Endothelial cell of umbilical vein (primary cell): ENCODE measurements around the gene FILIP1. TPM values are rescaled to one million over a fixed set of nuclear protein-coding genes. Genes with fewer than 3 reads are reported as not detected.

ENCODE experiments used
- BruUV-seq: library from RNA; stranded (reverse); fragments of 400-500 nt; replicated peaks from 2 replicates; lab custom pipeline; 2021; lab: Mats Ljungman, UMichigan
- CTCF ChIA-PET: fragments of 300-600, 350-600 bp; sonication (Branson Sonifier 250); formaldehyde crosslinking; loops from one replicate; lab custom pipeline; 2021; ENCODE audit warnings: antibody characterized with exemption, inconsistent platforms; lab: Charles Lee
- POLR2A ChIA-PET: fragments of 300-600, 350-600 bp; sonication (Branson Sonifier 250); formaldehyde crosslinking; loops from one replicate; lab custom pipeline; 2021; ENCODE audit warnings: antibody characterized with exemption, inconsistent platforms; lab: Charles Lee
- DNase-seq: peaks from one replicate; pipeline ENCODE4 v3.0.0-alpha.2; 2011; ENCODE audit warnings: low read depth, low spot score
- FAIRE-seq: peaks from 2 replicates; lab custom pipeline; 2011; peaks lifted over from hg19 to GRCh38; lab: Jason Lieb, UNC
- H2AFZ ChIP-seq: 2 replicates; pipeline ENCODE4 v1.6.0; 2012; ENCODE audit warnings: low read depth, low read length, control low read depth, inconsistent platforms
- H3K27ac ChIP-seq: 2 replicates; pipeline ENCODE4 v1.5.1; 2011; ENCODE audit warnings: low read depth, mild to moderate bottlenecking, control low read depth, low read length, moderate library complexity; ENCODE audit not compliant: insufficient read depth
- H3K27me3 ChIP-seq, 2 experiments: 2 replicates each; pipeline versions ENCODE4 v1.6.0 to v1.6.1; 2011; ENCODE audit warnings: low read length in 2 of 2, mixed read lengths in 1 of 2; ENCODE audit not compliant: control insufficient read depth in 2 of 2, insufficient read depth in 2 of 2
- H3K36me3 ChIP-seq, 2 experiments: 2 replicates in 1 of 2; 3 replicates in 1 of 2; pipeline ENCODE4 v1.5.1; 2011; ENCODE audit warnings: low read length in 2 of 2, mild to moderate bottlenecking in 1 of 2, moderate library complexity in 1 of 2; ENCODE audit not compliant: control insufficient read depth in 2 of 2, insufficient read depth in 2 of 2; ENCODE audit errors: extremely low read depth in 1 of 2
- H3K4me1 ChIP-seq: 3 replicates; pipeline ENCODE4 v1.5.1; 2011; ENCODE audit warnings: mild to moderate bottlenecking, low read length; ENCODE audit not compliant: control insufficient read depth, insufficient read depth; ENCODE audit errors: extremely low read depth
- H3K4me2 ChIP-seq: 2 replicates; pipeline ENCODE4 v1.6.1; 2011; ENCODE audit warnings: low read length, control low read depth, mixed read lengths; ENCODE audit not compliant: insufficient read depth
- H3K4me3 ChIP-seq, 3 experiments: fragments of 200-600 bp in 1 of 3; sonication (generic), shearing (Covaris generic) in 1 of 3; replicated peaks in 1 of 3; 2 replicates each; pipeline ENCODE4 v1.5.1; 2011 to 2016; ENCODE audit warnings: control low read depth in 3 of 3, low read length in 3 of 3, mild to moderate bottlenecking in 2 of 3, inconsistent platforms in 1 of 3, low read depth in 1 of 3, moderate library complexity in 1 of 3; ENCODE audit not compliant: insufficient read depth in 1 of 3
- H3K79me2 ChIP-seq: 2 replicates; pipeline ENCODE4 v1.6.0; 2012; ENCODE audit warnings: low read length, inconsistent platforms; ENCODE audit not compliant: control insufficient read depth, insufficient read depth
- H3K9ac ChIP-seq: replicated peaks from 2 replicates; pipeline ENCODE3; 2011; ENCODE audit warnings: low read length, control low read depth; ENCODE audit not compliant: insufficient read depth; ENCODE audit errors: extremely low read depth
- H3K9me1 ChIP-seq: replicated peaks from 3 replicates; pipeline ENCODE4 v1.6.0; 2011; ENCODE audit warnings: mild to moderate bottlenecking, low read length; ENCODE audit not compliant: control insufficient read depth, insufficient read depth; ENCODE audit errors: extremely low read depth
- H3K9me3 ChIP-seq: replicated peaks from 2 replicates; pipeline ENCODE4 v1.5.1; 2012; ENCODE audit warnings: low read length, inconsistent platforms; ENCODE audit not compliant: control insufficient read depth, insufficient read depth
- H4K20me1 ChIP-seq: replicated peaks from 2 replicates; pipeline ENCODE3; 2011; ENCODE audit warnings: mild to moderate bottlenecking, low read length; ENCODE audit not compliant: control insufficient read depth, insufficient read depth; ENCODE audit errors: extremely low read depth
- CTCF ChIP-seq, 2 donors: IDR thresholded peaks; 1 replicate in 1 of 2; 2 replicates in 1 of 2; pipeline ENCODE4 v1.5.1; 2011; ENCODE audit warnings: low read length in 2 of 2, mild to moderate bottlenecking in 2 of 2, moderate library complexity in 2 of 2, control low read depth in 1 of 2, inconsistent platforms in 1 of 2, low read depth in 1 of 2; ENCODE audit not compliant: insufficient read depth in 1 of 2; ENCODE audit errors: extremely low read depth in 1 of 2
- EZH2 ChIP-seq: IDR thresholded peaks from 2 replicates; pipeline ENCODE4 v1.6.1; 2012; ENCODE audit warnings: borderline replicate concordance, low read depth, mild to moderate bottlenecking, moderate library complexity, low read length, inconsistent platforms; ENCODE audit not compliant: severe bottlenecking
- FOS ChIP-seq: IDR thresholded peaks from 2 replicates; pipeline ENCODE4 v1.6.1; 2011; ENCODE audit warnings: mild to moderate bottlenecking, low read length, moderate library complexity, borderline replicate concordance; ENCODE audit not compliant: insufficient read depth
- GATA2 ChIP-seq: IDR thresholded peaks from 2 replicates; pipeline ENCODE4 v1.7.0; 2011; ENCODE audit warnings: low read depth, mild to moderate bottlenecking, moderate library complexity, mixed read lengths, low read length; ENCODE audit not compliant: insufficient read length, insufficient read depth
- JUN ChIP-seq: IDR thresholded peaks from 2 replicates; pipeline ENCODE4 v1.6.1; 2011; ENCODE audit warnings: borderline replicate concordance, low read depth; ENCODE audit not compliant: insufficient read length, insufficient read depth
- MAX ChIP-seq: IDR thresholded peaks from 2 replicates; pipeline ENCODE4 v1.6.1; 2011; ENCODE audit not compliant: insufficient read depth, insufficient read length
- MYC ChIP-seq: IDR thresholded peaks from one replicate; pipeline ENCODE4 v1.6.1; 2011; ENCODE audit warnings: mild to moderate bottlenecking, low read depth, low read length
- POLR2A ChIP-seq: IDR thresholded peaks from 2 replicates; pipeline ENCODE4 v1.6.1; 2012; ENCODE audit warnings: low read depth, mild to moderate bottlenecking, control low read depth, low read length
- POLR2AphosphoS5 ChIP-seq: IDR thresholded peaks from 2 replicates; pipeline ENCODE4 v1.6.1; 2012; ENCODE audit warnings: low read depth, mild to moderate bottlenecking, control low read depth, low read length, moderate library complexity; ENCODE audit not compliant: insufficient read depth
- dilution Hi-C: fragments of 300-500 bp; cut with MboI; formaldehyde crosslinking; loops from one replicate; pipeline ENCODE4 v1.15.0; 2019; ENCODE audit warnings: low sequenced_read_pairs; ENCODE audit not compliant: extremely low pct_ligation_motif_present
- intact Hi-C: fragments of 100-400 bp; cut with micrococcal nuclease; formaldehyde crosslinking; loops from one replicate; pipeline ENCODE4 v1.10.0; 2022
- polyA plus RNA-seq, 4 experiments: library from polyadenylated mRNA; depleted of rRNA in 3 of 4; stranded (reverse) in 3 of 4; unstranded in 1 of 4; fragments of >200 nt; gene quantifications; 2 replicates each; pipeline versions ENCODE4 v1.2.1 to v1.2.3, GENCODE V29; 2011 to 2012; ENCODE audit warnings: missing spikeins in 1 of 4
- total RNA-seq: library from RNA; stranded (reverse); gene quantifications from 2 replicates; pipeline ENCODE4 v1.2.3, GENCODE V29; 2021

FILIP1 gene
- total and polyA plus RNA-seq, 2 donors (not counting 3 experiments of a cell fraction or from before 2014, with no cell fraction given), result 2.8 to 13.7 TPM

- CTCF ChIA-PET, result interaction anchor here (1.1 to 2.0 kb wide), 5 partner anchors 16 to 36 kb away, joined by 3 to 8 read pairs (median 5); no protein-coding TSS in a partner anchor
- POLR2A ChIA-PET, result no interaction called here
- no peak overlapping the region for H3K27ac ChIP-seq
Observed at GRCh38 chr6:75333676-75334200, 159.9 kb downstream of the FILIP1 start.

More at GRCh38 chr6:75333676-75334200, 159.9 kb downstream of the FILIP1 start:
- H3K9ac ChIP-seq, result peak overlapping the region; percentile 6
- no TSS peak for BruUV-seq
- H3K36me3 ChIP-seq, result no peaks in the 10 kb centered on the region
- H3K9me1 ChIP-seq, result no peaks in the 10 kb centered on the region
- no peaks in the 10 kb centered on the region for H3K9me3 ChIP-seq
- H3K27me3 ChIP-seq, result no peaks in the 10 kb centered on the region
- H3K4me3 ChIP-seq, result peak overlapping the region in 1 of 3 experiments; percentile 2
- intact Hi-C loops (no loop called here), dilution Hi-C loops (no loop called here)
- H3K4me2 ChIP-seq, result no peak overlapping the region
- TF ChIP-seq MYC (no peak), CTCF (IDR thresholded peaks at IDR 0.05; ENCODE audit: extremely low read depth in 1 of 2, insufficient read depth in 1 of 2, low read depth in 1 of 2, low read length in 2 of 2) (no peak), POLR2A (no peak), POLR2AphosphoS5 (no peak), FOS (no peak), MAX (no peak), JUN (no peak), EZH2 (no peak), GATA2 (no peak)
- FAIRE-seq (no peak), DNase-seq (no peak)
- H3K4me1 ChIP-seq, result peaks cover 24% of the 10 kb centered on the region
- H3K79me2 ChIP-seq, result no peaks in the 10 kb centered on the region
- no peaks in the 10 kb centered on the region for H4K20me1 ChIP-seq
- no peak overlapping the region for H2AFZ ChIP-seq
